ENCODE measurements around the gene TRIM6. TPM values are rescaled to one million over a fixed set of nuclear protein-coding genes. Genes with fewer than 3 reads are reported as not detected.

The TRIM6 gene
- total RNA-seq, 1 experiment from 2014 or later: 53.8 TPM

GRCh38 chr11:5611627-5612026, 15.2 kb downstream of the TRIM6 start:
- H3K36me3 ChIP-seq (ENCODE audit: control insufficient read depth, insufficient read depth, low read length): peaks cover 12% of the 10 kb centered on the region
- H3K27ac ChIP-seq (ENCODE audit: low read length): no peak overlapping the region
- in situ Hi-C loops (cut with HindIII; ENCODE audit: low pct_unique_long_range_greater_than_20kb, low sequenced_read_pairs) (no loop called here), intact Hi-C loops (cut with micrococcal nuclease; ENCODE audit: unreplicated experiment) (no loop called here)
- DNase-seq (ENCODE audit: low read depth, low spot score): no peak
- no TSS peak for BruUV-seq (replicated peaks)
- no peak for ATAC-seq
- ChIA-PET CTCF (no interaction called here), POLR2A (no interaction called here)
- H3K4me3 ChIP-seq (ENCODE audit: low read depth in 2 of 2, low read length in 2 of 2): no peak overlapping the region
- no peaks in the 10 kb centered on the region for H3K27me3 ChIP-seq (ENCODE audit: control insufficient read depth, insufficient read depth, low read length)
- no peak for TF ChIP-seq SIN3A (IDR thresholded peaks at IDR 0.05; ENCODE audit: borderline replicate concordance, insufficient read depth, low read depth, low read length)
- TF ChIP-seq CTCF (IDR thresholded peaks at IDR 0.05): peak; percentile 41
- no peaks in the 10 kb centered on the region for H3K4me1 ChIP-seq (ENCODE audit: control insufficient read depth, insufficient read depth, low read length)
- H3K9me3 ChIP-seq (ENCODE audit: control insufficient read depth, insufficient read depth, low read depth, low read length): no peaks in the 10 kb centered on the region

GRCh38 chr11:5618807-5619206, 22.4 kb downstream of the TRIM6 start:
- no TSS peak for BruUV-seq (replicated peaks)
- ATAC-seq: no peak
- no peak overlapping the region for H3K27ac ChIP-seq (ENCODE audit: low read length)

More at GRCh38 chr11:5618807-5619206, 22.4 kb downstream of the TRIM6 start:
- TF ChIP-seq CTCF (IDR thresholded peaks at IDR 0.05) (no peak), REST (IDR thresholded peaks at IDR 0.05; ENCODE audit: insufficient read depth in 1 of 2, low read depth in 2 of 2, low read length in 1 of 2) (no peak), POLR2AphosphoS5 (IDR thresholded peaks at IDR 0.05; ENCODE audit: low read depth, low read length) (no peak), TCF7L2 (IDR thresholded peaks at IDR 0.05; ENCODE audit: low read depth, low read length) (no peak), SIN3A (IDR thresholded peaks at IDR 0.05; ENCODE audit: borderline replicate concordance, insufficient read depth, low read depth, low read length) (no peak)
- Histone ChIP-seq H3K4me3 (ENCODE audit: low read depth in 2 of 2, low read length in 2 of 2) (no peak overlapping the region), H3K27me3 (ENCODE audit: control insufficient read depth, insufficient read depth, low read length) (no peaks in the 10 kb centered on the region), H3K4me1 (ENCODE audit: control insufficient read depth, insufficient read depth, low read length) (peaks cover 11% of the 10 kb centered on the region), H3K9me3 (ENCODE audit: control insufficient read depth, insufficient read depth, low read depth, low read length) (no peaks in the 10 kb centered on the region), H3K36me3 (ENCODE audit: control insufficient read depth, insufficient read depth, low read length) (no peaks in the 10 kb centered on the region)
- ChIA-PET CTCF (no interaction called here), POLR2A (no interaction called here)
- intact Hi-C loops (cut with micrococcal nuclease; ENCODE audit: unreplicated experiment) (no loop called here), in situ Hi-C loops (cut with HindIII; ENCODE audit: low pct_unique_long_range_greater_than_20kb, low sequenced_read_pairs) (no loop called here)
- DNase-seq (ENCODE audit: low read depth, low spot score): no peak
